Activated CD4-positive, CD25-positive, alpha-beta regulatory T cell treated with anti-CD3 and anti-CD28 coated beads, Interleukin-2, amount 50 U/mL, for 24 hours (primary cell): Measurements from ENCODE around the gene ARL6IP4.

Source experiments
- ATAC-seq, 2 donors: fragments of 150-1000 bp; cut with Tn5 transposase; one replicate each; pipeline ENCODE4 v1.10.0; 2021; ENCODE audit warnings: mild to moderate bottlenecking in 1 of 2, moderate library complexity in 1 of 2

The ARL6IP4 gene

DNA sequence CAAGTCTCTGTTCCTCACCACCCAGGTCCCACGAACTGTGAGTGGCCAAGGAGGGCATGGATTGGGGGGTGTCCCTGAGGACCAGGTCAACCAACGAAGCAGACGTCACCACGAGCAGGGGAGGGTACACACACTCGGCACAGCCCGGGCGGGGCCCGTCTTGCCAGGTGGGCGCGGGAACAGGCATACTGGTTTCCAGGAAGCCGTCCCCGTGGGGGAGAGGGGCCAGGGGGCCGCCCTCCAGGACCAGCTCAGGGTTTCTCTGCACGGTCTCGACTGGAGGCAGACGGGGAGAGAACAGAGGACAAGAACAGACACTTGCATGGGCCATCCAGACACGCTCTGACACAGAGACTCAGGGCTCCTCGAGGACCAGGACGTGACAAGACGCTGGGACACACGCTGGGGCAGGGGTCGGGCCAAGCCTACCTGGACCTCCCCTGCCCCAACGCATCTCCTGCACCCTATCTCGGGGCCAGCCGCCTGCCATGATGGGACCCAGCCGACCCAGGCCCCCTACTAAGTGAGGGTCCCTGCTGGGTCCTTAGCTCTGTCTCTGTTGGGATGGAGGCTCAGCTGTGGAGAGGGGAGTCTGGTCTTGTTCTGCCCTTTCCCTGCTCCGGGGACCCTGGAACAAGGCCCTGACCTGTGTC is 11.3 kb downstream of the ARL6IP4 start:
- ATAC-seq, result no peak

DNA sequence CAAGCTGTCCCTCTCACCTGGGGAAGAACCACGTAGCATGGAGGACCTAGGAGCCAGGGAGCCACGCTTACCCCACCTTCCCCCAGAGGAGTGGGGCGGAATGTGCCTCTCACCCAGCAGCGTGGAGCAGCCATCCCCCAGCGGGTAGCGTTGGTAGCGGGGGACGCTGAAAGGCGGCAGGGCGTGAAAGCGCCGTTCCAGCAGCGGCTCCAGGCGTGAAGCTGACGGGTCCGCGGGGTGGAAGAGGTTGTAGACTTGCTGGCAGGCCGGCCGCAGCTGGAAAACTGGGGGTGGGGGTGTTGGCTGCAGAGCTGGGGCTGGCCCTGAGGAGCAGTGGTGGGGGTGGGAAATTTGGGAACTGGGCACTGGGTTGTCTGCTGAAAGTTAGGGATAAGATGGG is 11.9 kb downstream of the ARL6IP4 start:
- no peak for ATAC-seq

DNA sequence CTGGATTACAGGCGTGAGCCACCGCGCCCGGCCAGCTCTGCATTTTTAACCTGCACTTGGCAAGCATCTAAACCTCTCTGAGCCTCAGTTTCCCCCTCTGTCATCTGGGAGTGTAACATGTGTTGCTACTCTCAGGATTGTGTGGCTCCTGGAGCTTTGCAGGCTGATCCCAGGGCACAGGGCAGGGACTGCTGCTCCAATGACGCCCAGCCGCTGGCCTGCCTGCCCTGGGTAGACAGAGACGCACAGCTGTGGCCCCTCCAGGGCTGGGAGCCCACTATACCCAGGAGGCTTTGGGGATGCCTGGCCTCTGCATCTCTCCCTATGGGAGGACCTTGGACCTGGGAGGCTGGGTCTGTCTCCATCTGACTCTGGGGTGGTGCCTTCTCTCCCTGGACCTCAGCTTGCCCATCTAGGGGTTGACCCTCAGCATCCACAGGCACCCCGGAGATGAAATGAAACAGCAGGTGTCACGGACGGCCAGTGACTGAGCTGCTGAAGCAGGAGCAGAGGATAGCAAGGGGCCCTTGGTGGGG is 13.7 kb downstream of the ARL6IP4 start:
- no peak for ATAC-seq

DNA sequence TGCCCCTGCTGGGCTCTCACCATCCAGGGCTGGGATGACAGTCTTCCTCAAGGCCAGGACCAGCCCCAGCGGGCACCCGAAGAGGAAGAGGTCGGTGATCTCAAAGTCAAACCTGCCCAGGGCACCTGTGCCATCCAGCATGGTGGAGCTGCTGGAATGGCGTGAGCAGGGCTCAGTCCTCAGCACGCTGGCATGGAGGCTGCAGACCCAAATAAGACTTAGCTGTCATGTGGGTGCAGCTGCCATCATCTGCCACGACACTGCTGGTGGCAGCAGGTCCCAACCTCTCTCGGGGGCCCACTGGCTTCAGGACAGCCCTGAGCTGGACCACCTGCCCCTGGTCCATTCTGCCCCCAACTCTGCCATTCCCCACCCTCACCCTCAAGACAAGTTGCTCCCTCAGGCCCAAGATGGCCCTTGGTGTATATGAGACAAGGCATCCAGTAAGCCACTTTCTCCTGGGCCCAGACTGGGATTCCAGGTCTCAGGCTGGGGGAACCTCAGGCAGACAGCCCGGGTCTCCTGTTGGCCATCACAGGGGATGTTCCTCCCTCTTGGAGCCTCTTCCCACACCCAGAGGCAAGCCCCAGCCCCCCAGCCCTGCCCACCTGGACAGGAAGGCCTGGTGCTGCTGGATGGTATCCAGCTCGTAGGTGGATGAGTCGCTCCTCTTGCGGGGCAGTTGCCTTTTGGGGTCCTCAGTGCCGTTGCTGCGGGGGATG is 14.5 kb downstream of the ARL6IP4 start:
- no peak for ATAC-seq

DNA sequence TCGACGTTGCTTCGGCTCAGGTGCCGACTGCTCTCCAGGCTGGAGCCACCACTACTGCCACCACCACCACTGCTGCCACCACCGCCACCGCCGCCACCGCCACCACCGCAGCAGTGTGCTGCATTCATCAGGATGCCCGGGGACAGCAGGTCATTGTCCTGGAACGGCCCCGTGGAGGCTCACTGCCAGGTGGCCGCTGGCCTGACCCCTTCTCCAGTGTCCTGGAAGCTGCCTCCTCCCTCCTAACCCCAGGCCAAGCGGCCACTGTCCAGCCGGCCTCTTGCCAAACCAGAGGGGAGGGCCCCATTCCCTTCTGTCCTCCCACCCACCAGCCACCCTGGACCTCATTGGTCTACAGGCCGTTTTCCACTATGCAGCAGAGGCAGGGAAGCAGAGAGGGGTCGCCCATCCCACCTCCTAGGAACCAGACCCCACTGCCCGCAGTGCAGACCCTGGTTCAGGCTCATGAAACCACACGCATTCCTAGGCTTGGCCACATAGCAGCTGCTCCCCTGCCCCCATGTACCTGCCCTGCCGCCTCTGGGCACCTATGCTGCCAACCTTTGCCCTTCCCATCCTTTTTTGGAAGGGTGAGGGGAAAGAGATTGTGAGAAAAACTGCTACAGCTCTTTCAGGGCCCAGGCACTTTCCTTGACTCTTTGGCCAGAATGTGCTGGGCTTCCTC is 15.2 kb downstream of the ARL6IP4 start:
- ATAC-seq, result no peak

DNA sequence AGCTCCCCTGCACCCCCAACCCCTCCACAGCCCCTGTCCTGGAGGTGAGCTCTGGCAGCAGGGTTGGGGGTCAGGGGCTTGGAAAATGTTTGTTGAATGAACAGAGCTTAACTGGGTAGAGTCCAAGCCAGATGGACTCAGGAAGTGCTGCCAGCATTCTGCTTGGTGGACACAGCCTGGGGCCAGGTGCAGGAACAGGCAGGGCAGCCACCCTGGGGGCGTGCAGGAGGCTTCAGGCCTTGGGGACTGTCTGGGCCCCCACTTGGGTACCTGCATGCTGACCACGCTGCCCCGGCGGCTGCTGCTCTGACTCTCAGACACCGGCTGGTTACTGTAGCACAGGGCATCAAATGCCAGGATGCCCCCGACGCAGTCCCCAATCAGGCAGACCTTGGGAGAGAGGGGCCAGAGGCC is 15.7 kb downstream of the ARL6IP4 start:
- no peak for ATAC-seq

DNA sequence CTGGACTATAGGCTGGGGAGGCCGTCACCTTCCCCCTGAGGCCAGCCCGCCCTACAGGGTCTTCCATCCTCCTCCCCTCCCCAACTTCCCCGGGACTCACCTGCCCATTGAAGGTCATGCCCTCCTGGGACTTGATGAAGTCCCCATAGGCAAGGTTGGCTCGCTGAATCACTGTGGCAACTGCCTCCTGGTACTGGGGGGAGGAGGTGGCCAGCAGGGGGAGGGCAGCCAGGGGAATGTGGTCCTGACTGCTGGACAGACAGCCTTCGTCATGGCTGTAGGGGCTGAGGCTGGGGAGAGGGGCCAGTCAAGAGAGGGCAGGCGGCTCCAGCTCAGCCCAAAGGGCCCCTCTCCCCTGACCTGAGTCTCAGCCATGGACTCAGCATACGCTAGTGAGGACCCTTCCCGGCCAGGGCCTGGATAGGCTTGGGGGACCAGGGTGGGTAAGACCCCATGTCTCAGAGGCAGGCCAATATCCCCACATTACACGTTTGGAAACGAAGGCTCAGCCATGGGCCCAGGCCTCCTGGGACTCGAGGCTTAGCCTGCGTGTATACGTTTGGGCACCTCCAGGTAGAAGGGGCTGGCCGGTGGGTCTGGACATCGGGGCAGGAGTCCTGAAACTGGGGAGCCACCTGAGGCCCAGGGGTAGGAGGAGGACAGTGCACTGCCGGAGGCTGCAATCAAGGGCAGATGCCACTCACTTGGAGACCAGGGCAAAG is 16.3 kb downstream of the ARL6IP4 start:
- ATAC-seq, result no peak

DNA sequence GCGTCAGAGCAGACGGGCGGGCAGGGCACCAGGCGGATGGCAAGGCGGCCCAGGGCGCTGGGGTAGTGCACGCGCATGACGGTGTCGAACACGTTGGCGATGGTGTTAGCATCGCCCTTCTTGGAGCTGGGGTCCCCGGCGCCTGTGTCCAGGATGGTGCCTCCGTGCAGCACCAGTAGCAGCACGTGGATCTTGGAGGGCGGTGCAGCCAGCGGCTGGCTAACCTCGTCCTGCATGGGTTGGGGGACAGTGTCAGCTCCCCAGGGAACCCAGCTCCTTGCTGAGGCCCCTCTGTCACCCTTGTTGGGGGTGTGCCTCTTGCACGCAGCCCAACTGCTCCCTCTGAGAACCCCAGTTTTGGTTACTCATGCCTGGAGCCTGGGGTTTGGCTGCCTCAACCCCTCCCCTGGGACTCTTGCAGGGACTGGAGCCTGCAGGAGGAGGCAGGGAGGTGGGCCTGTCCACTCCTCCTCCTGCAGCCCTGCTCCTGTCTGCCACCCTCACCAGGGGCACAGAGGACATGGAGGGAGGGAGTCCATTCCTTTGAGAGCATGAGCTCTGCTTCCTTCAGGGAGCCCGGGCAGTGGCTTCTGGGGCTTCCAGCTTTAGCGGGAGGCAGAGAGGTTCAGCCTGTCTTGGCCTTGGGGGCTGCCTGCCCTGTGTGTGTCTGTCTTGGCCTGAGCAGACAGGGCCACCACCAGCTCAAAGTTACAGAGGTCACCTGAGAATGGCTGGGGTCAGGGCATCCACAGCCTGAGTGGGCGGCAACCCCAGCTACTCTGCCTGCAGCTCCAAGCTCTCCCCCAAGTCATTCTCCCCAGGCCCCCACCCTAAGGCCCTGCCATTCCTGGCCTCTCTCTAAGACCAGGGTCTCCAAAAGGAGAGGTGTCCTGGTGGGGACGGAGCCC is 17.1 kb downstream of the ARL6IP4 start:
- no peak for ATAC-seq

DNA sequence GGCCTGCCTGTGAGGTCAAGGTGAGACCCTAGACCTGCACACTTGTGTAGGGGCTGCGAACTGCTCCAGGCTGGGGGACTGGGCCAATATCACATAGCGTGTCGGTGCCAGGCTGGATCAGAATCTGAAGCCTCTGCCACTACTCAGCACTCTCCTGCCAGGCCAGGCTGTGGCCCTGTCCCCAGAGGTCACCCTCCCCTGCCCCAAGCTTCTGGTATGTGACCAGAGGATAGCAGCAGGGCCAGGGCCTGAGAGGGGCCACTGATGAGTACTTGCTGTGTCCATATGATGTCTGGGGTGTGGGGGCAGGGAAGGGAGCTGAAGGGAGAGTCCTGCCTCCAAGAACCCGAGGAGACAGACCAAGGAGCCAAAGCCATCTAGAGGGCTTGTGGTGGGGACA is 17.8 kb downstream of the ARL6IP4 start:
- no peak for ATAC-seq

DNA sequence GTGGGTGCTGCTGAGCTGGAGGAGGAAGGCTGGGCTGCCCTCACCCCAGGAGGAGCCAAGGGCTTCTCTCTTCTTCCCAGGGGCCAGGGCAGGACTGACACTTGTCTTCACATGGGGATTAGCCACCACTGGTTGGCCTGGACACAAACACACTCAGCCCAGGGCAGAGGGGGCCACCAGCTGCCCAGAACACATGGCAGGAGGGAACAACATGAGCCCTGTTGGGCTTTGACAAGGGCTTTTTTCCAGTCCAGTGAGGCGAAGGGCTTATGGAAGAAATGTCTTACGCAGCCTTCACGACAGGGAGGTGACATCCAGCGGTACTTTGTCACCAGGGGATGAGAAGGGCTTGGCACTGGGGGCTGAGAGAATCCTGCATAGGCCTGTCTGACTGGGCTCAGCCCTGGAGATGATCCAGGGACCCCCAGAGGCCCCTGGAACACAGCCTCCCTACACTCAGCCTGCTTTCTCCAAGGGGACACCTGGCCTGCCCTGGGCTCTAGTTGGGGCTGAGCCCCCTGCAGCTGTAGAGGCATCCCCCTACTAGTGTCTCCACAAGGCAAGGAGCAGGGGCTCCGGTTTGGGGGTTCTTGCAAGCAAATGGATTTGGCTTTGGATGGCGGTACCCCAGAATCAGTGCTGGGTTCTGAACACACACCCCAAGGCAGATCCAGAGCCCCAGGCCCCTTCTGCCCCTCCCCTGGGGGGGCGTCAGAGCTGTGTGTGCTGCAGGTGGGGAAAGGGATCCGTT is 18.9 kb downstream of the ARL6IP4 start:
- ATAC-seq, result no peak

DNA sequence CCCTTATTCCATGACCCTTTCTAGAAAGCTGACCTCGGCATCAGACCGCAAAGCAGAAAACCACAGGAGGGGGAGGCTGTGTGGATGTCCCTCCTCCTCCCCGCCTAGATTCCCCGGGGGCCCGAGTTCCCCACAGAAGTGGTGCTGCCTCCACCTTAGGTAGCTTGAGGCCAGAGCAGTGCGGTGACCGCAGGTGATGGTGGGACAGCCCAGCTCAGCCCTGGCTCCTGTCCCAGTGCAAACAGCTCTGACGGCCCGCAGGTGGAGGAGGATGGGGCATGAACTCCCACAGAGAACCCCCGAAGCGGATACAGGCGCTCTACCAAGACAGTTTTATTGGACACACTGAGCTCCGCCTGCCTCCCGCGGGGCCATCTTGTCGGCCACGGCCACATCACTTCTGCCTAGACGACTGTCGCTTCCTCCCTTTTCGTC is 19.5 kb downstream of the ARL6IP4 start:
- ATAC-seq, result no peak

DNA sequence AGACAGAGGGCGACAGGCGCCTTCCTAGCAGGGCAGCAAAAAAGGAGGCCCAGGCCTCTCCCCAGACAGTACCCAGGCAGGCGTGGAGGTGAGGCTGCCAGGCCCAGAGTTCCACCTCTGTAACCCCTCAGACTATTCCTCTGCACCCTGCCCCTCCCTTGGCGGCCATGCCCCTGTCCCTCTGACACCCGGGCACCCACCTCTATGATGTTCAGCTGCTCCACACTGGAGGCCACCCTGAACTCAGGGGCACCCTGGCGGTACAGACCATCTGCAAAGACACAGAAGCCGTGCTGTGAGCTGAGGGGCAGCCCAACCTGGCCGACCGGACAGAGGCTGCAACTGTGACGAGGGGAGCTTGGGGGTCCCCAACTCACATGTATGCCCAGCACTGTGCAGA is 20.1 kb downstream of the ARL6IP4 start:
- no peak for ATAC-seq

DNA sequence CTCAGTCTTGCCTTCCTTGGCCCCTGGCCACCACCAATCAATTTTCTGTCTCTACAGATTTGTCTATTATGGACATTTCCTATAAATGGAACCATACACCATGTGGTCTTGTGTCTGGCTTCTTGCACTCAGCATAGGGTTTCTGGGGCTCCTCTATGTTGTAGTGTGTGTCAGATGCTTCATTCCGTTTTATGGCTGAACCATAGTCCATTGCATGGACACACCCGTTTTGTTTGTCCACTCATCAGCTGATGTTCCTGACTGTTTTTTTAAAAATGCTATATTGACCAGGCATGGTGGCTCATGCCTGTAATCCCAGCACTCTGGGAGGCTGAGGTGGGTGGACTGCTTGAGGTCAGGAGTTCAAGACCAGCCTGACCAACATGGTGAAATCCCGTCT is 21.0 kb downstream of the ARL6IP4 start:
- ATAC-seq, result no peak

DNA sequence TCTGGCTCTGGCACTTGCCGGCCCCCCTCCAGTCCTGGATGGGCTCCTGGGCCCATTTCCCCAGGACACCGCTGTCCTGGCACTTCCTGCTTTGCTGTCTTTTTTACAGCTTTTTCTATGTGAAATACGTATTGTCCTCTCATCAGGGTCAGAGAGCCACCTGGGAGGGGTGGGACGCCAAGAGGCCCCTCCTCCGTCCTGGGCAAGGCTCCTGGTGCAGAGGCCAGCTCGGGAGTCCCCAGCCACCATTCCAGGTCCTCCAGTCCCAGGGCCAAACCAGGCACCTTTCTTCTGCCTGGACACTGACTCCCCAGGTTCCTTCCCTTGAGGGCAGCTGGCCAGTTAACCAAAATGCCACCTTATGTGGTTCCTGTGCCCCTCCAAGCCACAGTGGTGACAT is 22.8 kb downstream of the ARL6IP4 start:
- ATAC-seq, result no peak

DNA sequence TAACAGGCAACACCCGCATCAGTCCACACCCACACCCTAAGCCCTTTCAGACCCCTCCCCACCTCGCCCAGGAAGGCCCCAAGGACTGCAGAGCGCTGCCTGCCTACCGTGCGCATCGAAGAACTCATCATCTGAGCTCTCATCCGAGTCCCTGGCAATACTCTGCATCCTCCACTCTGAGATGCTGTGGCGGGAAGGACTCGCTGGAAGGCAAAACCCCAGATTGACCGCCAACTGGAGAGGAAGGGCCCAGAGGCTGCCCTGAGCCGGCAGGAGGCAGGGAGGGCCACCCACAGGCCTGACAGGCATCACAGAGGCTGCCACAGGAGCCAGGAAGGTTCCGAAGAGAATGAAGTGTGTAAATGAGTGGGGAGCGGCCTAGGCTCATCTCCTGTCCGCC is 23.8 kb downstream of the ARL6IP4 start:
- ATAC-seq, result no peak

DNA sequence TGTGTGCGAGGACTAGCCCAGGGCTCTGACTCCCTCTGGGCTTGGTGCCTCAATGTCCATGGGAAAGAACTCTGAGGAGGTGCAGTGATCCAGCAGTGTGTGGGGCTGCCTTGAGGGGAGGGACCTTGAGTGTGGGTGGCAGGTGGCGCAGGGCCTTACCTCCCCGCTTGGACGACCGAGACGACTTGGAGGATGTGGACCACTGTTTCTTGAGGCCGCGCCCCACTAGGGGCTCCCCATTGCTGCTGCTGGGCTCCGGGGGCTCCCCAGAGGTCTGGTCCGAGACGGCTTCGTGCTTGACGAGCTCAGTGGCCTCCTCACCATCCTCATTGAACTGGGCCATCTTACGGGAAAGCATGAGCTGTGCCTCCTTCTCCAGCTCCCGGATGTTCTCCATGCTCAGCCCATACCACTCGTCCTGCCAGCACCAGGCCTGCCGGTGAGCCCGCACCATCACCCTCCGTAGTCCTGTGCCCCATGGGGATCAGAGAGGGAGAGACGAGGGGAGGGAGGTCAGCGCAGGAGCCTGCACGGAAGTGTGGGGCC is 24.7 kb downstream of the ARL6IP4 start:
- ATAC-seq, result no peak

DNA sequence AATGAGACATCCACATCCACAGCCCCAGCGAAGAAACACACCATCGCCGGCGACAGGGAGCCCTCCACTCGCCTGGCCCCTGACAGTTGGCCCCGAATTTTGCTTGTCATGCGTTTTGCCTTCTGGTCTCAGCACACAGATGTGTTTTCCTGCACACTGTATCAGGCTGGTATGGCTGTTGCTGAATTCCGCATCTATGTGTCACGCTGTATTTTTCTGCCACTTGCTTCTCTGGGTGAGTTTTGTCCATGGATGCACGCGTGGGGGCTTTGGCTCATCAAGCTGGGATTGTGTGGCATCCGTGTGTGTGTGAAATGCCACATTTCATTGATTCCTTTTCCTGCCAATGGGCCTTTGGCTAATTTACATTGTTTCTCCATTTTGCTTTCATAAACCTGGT is 26.5 kb downstream of the ARL6IP4 start:
- ATAC-seq, result no peak

DNA sequence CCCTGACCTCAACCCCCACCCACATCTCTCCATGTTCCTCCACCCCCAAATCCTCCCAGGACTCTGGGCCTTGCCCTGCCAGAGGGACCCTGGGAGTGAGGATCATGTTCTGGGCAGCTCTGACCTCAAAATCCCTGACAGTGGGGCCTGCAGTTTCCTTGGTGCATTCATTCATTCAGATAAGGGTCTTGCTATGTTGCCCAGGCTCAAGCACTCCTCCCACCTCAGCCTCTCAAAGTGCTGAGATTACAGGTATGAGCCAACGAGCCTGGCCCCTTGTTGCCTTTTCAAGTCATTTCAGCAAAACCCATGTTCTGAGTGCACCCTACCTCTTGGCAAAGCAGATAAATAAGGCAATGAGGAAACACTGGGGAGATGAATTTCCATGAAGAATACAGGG is 29.6 kb downstream of the ARL6IP4 start:
- no peak for ATAC-seq

DNA sequence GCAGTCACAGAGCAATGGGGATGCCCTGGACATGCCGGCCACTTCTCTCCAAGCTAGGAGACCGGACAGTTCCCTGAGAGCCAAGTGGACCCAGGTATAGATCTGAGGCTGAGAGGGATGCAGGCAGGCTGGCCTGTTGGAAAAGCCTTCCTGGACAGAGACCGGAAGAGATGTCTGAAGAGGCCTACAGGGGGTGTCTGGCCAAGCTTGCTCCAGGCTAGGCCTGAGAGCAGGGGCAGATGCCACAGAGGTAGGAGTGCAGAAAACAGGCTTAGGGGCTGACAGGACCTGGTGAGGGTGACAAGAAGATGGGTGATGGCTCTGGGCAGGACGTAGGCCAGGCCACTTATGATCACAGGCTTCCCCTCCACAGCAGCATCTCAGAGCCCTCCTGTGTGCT is 30.2 kb downstream of the ARL6IP4 start:
- ATAC-seq, result no peak

DNA sequence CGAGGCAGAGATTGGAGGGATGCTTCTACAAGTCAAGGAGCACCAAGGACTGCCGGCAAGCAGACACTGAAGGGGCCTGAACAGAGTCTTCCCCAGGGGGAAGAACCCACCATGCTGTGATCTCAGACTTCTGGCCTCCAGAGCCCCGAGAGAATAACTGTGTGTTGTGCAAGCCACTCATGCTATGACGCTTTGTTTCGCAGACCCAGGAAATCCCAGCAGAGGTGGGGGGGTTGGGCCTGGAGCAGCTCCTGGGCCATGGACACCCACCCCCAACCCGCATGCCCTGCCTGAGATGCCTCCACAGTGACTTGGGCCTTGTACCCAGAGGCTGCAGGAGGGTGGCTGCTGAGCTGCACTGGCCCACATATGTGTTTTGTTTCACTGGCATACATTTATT is 31.2 kb downstream of the ARL6IP4 start:
- no peak for ATAC-seq
